ENCODE data around the gene OTOA. TPM values are rescaled to one million over a fixed set of nuclear protein-coding genes. Genes with fewer than 3 reads are reported as not detected.

The OTOA gene
- total and polyA plus RNA-seq, 8 donors: 0.44 to 0.55 TPM; not detected in 6

DNA sequence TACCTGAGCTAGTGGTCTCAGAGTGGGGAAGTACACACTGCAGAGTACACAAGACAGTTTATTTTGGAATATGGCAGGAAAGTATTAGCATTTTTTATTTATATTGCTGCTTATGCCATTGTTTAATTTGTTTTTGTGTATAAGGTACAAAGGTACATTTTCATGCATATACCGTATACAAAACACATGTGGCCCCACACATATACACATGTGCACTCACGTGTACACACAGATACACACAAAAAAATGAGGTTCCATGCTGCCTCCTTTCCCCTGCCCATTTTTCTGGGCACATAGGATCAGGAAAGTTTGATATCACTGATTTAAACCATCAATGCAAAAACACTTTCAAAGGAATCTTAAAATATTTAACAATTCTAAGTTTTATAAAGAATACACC is 24.3 kb upstream of the OTOA start:
- H3K27ac ChIP-seq: no peak overlapping the region
- TF ChIP-seq, protein P1, sequence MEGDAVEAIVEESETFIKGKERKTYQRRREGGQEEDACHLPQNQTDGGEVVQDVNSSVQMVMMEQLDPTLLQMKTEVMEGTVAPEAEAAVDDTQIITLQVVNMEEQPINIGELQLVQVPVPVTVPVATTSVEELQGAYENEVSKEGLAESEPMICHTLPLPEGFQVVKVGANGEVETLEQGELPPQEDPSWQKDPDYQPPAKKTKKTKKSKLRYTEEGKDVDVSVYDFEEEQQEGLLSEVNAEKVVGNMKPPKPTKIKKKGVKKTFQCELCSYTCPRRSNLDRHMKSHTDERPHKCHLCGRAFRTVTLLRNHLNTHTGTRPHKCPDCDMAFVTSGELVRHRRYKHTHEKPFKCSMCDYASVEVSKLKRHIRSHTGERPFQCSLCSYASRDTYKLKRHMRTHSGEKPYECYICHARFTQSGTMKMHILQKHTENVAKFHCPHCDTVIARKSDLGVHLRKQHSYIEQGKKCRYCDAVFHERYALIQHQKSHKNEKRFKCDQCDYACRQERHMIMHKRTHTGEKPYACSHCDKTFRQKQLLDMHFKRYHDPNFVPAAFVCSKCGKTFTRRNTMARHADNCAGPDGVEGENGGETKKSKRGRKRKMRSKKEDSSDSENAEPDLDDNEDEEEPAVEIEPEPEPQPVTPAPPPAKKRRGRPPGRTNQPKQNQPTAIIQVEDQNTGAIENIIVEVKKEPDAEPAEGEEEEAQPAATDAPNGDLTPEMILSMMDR (IDR thresholded peaks at IDR 0.05): no peak
- no peak for TF ChIP-seq POLR2AphosphoS5 (IDR thresholded peaks at IDR 0.05)
- no peak for TF ChIP-seq POLR2A (IDR thresholded peaks at IDR 0.05)
- TF ChIP-seq EP300 (IDR thresholded peaks at IDR 0.05): no peak
- WGBS, 5 donors: 88 to 93% (median 91%) methylated on average over 2 of the region's 2 CpGs

DNA sequence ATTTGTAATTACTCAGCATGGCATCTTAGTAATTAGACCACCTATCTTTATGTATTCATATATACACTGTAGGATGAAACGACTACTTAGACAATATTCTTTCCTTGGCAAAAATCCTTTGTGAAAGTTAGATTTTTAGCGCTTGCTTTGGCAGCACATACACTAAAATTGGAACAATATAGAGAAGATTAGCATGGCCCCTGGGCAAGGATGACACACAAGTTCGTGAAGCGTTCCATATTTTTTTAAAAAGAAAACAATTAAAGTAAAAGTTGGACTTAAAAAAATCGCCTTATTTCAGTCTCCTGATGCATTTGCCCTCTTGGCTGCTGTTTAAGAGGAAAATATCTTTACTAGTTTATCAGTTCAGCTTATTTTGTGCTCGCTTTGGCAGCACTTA is 21.9 kb upstream of the OTOA start:
- TF ChIP-seq POLR2AphosphoS5 (IDR thresholded peaks at IDR 0.05): no peak
- TF ChIP-seq EP300 (IDR thresholded peaks at IDR 0.05): no peak
- no peak for TF ChIP-seq POLR2A (IDR thresholded peaks at IDR 0.05)
- TF ChIP-seq, protein P1 (IDR thresholded peaks at IDR 0.05): no peak
- Histone ChIP-seq H3K36me3 (peaks cover 3 to 10% (median 6%) of the 10 kb centered on the region in 4 donors), H3K4me1 (peaks cover 10 to 77% (median 38%) of the 10 kb centered on the region in 4 donors), H3K4me3 (no peak overlapping the region), H3K27ac (no peak overlapping the region), H3K9me3 (no peaks in the 10 kb centered on the region), H3K27me3 (no peaks in the 10 kb centered on the region)
- intact Hi-C loops (cut with DNase I; ENCODE audit: low total_unique reads): no loop called here
- 67 to 76% (median 72%) methylated on average over 6 of the region's 6 CpGs for WGBS, 5 donors
- DNase-seq: no peak

More for the DNA sequence above, 24.3 kb upstream of the OTOA start:
- Histone ChIP-seq H3K4me3 (no peak overlapping the region), H3K36me3 (peaks cover 0 to 21% (median 16%) of the 10 kb centered on the region in 4 donors), H3K27me3 (no peaks in the 10 kb centered on the region), H3K9me3 (no peaks in the 10 kb centered on the region), H3K4me1 (peaks cover 0 to 54% (median 17%) of the 10 kb centered on the region in 4 donors)
- intact Hi-C loops (cut with DNase I; ENCODE audit: low total_unique reads): no loop called here
- DNase-seq: no peak

DNA sequence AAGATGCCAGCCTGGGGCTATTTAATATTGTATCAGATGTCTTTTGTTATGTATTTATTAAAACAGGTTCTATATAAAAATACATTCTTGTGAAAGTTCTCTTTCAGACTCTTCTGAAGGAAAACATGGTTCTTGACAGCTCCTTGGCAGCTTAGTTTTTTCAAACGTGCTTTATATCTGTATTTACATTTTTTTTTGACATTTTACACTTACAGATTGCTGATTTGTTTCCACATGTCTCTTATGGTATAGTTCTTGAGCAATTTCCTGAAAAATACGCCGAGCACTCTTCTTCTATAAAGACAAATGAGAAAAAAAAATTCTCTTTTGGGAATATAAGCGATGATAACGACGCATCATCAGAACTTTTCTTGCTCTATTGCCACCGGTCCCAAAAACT is 20.9 kb upstream of the OTOA start:
- no peak for TF ChIP-seq POLR2A (IDR thresholded peaks at IDR 0.05)
- TF ChIP-seq POLR2AphosphoS5 (IDR thresholded peaks at IDR 0.05): no peak
- TF ChIP-seq, protein P1 (IDR thresholded peaks at IDR 0.05): no peak
- TF ChIP-seq EP300 (IDR thresholded peaks at IDR 0.05): no peak
- Histone ChIP-seq H3K36me3 (peaks cover 0 to 10% (median 2%) of the 10 kb centered on the region in 4 donors), H3K9me3 (no peaks in the 10 kb centered on the region), H3K4me1 (peaks cover 10 to 80% (median 42%) of the 10 kb centered on the region in 4 donors), H3K4me3 (no peak overlapping the region), H3K27me3 (no peaks in the 10 kb centered on the region), H3K27ac (no peak overlapping the region)
- DNase-seq: no peak
- WGBS, 5 donors: 61 to 81% (median 76%) methylated on average over 7 of the region's 7 CpGs
- intact Hi-C loops (cut with DNase I; ENCODE audit: low total_unique reads): no loop called here

DNA sequence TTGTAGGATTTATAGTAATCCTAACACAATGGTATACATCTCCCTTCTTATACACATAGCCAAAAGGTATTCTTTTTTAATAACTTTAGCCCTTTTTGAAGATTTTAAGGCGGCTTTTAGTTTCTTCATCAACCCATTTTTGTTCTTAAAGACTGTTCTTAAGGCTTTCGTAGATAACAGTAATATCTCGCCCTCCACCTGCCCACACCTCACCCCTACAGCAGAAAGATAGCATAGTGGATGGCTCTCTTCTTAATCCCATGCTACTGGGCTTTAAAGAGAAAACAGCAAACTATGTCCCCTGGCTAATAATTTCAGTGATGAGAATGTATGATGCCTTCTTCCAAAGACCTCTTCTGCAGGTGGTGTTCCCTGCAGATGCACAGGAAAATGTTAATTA is 20.0 kb upstream of the OTOA start:
- no peak overlapping the region for H3K4me3 ChIP-seq
- intact Hi-C loops (cut with DNase I; ENCODE audit: low total_unique reads): no loop called here
- no peaks in the 10 kb centered on the region for H3K27me3 ChIP-seq
- TF ChIP-seq, protein P1 (IDR thresholded peaks at IDR 0.05): no peak
- TF ChIP-seq EP300 (IDR thresholded peaks at IDR 0.05) (no peak), POLR2A (IDR thresholded peaks at IDR 0.05) (no peak), POLR2AphosphoS5 (IDR thresholded peaks at IDR 0.05) (no peak)
- peaks cover 0 to 10% (median 2%) of the 10 kb centered on the region in 4 donors for H3K36me3 ChIP-seq
- WGBS, 5 donors: 93 to 98% (median 97%) methylated on average over 3 of the region's 3 CpGs
- peaks cover 10 to 81% (median 40%) of the 10 kb centered on the region in 4 donors for H3K4me1 ChIP-seq
- H3K27ac ChIP-seq: no peak overlapping the region
- H3K9me3 ChIP-seq: no peaks in the 10 kb centered on the region
- DNase-seq: no peak

Data from stomach (tissue), 9 donors.